HCT116 (cell line): ENCODE measurements around the gene SHROOM1. TPM values are rescaled to one million over a fixed set of nuclear protein-coding genes. Genes with fewer than 3 reads are reported as not detected.

Experiments
- ATAC-seq: fragments of 200-7000 bp; cut with Tn5 transposase; 2 replicates; pipeline ENCODE4 v1.9.1; 2020; ENCODE audit warnings: mild to moderate bottlenecking, moderate library complexity
- BruUV-seq: library from RNA; stranded (reverse); fragments of 400-500 nt; replicated peaks from 2 replicates; lab custom pipeline; 2021; lab: Mats Ljungman, UMichigan
- CTCF ChIA-PET: fragments of 300-600 bp; sonication (Branson Sonifier 250); formaldehyde crosslinking; loops from one replicate; lab custom pipeline; 2021; ENCODE audit warnings: antibody characterized with exemption; lab: Charles Lee
- POLR2A ChIA-PET: fragments of 300-600, 350-600 bp; sonication (Branson Sonifier 250); formaldehyde crosslinking; loops from one replicate; lab custom pipeline; 2021; ENCODE audit warnings: antibody characterized with exemption; lab: Charles Lee
- RAD21 ChIA-PET, 2 experiments: fragments of 300-600 bp; sonication (Branson Sonifier 250); formaldehyde crosslinking; loops; one replicate each; lab custom pipeline; 2023; ENCODE audit warnings: low total read pairs in 2 of 2; ENCODE audit not compliant: uncharacterized antibody in 2 of 2, unreplicated experiment in 2 of 2, low non-redundant PET in 1 of 2; lab: Charles Lee
- DNase-seq: peaks from one replicate; pipeline ENCODE4 v3.0.0-alpha.2; 2010; ENCODE audit warnings: low read depth, low spot score
- H2AFZ ChIP-seq: fragments of 200-600 bp; shearing (Covaris generic), sonication (generic); 2 replicates; pipeline ENCODE4 v1.6.1; 2017; ENCODE audit warnings: low read depth, mixed run types, mixed read lengths, antibody characterized with exemption, low read length; ENCODE audit not compliant: poor library complexity, severe bottlenecking
- H3K27ac ChIP-seq: 2 replicates; pipeline ENCODE4 v1.5.1; 2012; ENCODE audit warnings: low read depth, low read length
- H3K27me3 ChIP-seq: fragments of 200-600 bp; sonication (generic); 2 replicates; pipeline ENCODE4 v1.6.1; 2016; ENCODE audit warnings: mixed run types, low read length, mixed read lengths; ENCODE audit not compliant: insufficient read depth
- H3K36me3 ChIP-seq, 2 experiments: fragments of 200-500 bp in 1 of 2; fragments of 200-600 bp in 1 of 2; sonication (Bioruptor generic) in 1 of 2; sonication (generic) in 1 of 2; 2 replicates each; pipeline versions ENCODE4 v1.5.1 to v1.6.1; 2014 to 2016; ENCODE audit warnings: low read length in 2 of 2, inconsistent platforms in 1 of 2, mixed read lengths in 1 of 2, mixed run types in 1 of 2; ENCODE audit not compliant: insufficient read depth in 2 of 2, control insufficient read depth in 1 of 2
- H3K4me1 ChIP-seq, 2 experiments: fragments of 200-600 bp in 1 of 2; sonication (generic) in 1 of 2; 2 replicates each; pipeline versions ENCODE4 v1.5.1 to v1.6.1; 2012 to 2017; ENCODE audit warnings: low read length in 2 of 2, inconsistent platforms in 1 of 2, mild to moderate bottlenecking in 1 of 2, mixed read lengths in 1 of 2, mixed run types in 1 of 2, moderate library complexity in 1 of 2; ENCODE audit not compliant: insufficient read depth in 2 of 2, control insufficient read depth in 1 of 2
- H3K4me2 ChIP-seq: fragments of 200-600 bp; sonication (generic); 2 replicates; pipeline ENCODE4 v1.6.1; 2017; ENCODE audit warnings: mixed run types, low read length, mixed read lengths
- H3K4me3 ChIP-seq, 2 experiments: fragments of 200-600 bp in 1 of 2; sonication (generic) in 1 of 2; replicated peaks in 1 of 2; 2 replicates each; pipeline ENCODE4 v1.5.1; 2011 to 2016; ENCODE audit warnings: low read length in 2 of 2, control low read depth in 1 of 2, low read depth in 1 of 2, mild to moderate bottlenecking in 1 of 2, mixed read lengths in 1 of 2, mixed run types in 1 of 2
- H3K79me2 ChIP-seq: fragments of 200-600 bp; sonication (generic); 2 replicates; pipeline ENCODE4 v1.6.1; 2017; ENCODE audit warnings: mild to moderate bottlenecking, mixed run types, low read length, moderate library complexity, mixed read lengths; ENCODE audit not compliant: insufficient read depth
- H3K9ac ChIP-seq: fragments of 200-600 bp; sonication (generic); 2 replicates; pipeline ENCODE4 v1.6.1; 2016; ENCODE audit warnings: low read length, mixed read lengths
- H3K9me2 ChIP-seq: fragments of 200-600 bp; sonication (generic), shearing (Covaris generic); 2 replicates; pipeline ENCODE4 v1.6.1; 2017; ENCODE audit warnings: mixed run types, mild to moderate bottlenecking, moderate library complexity; ENCODE audit not compliant: insufficient read depth
- H3K9me3 ChIP-seq, 2 experiments: fragments of 200-500 bp in 1 of 2; fragments of 200-600 bp in 1 of 2; sonication (Bioruptor generic) in 1 of 2; sonication (generic) in 1 of 2; 2 replicates each; pipeline ENCODE4 v1.6.1; 2014 to 2017; ENCODE audit warnings: low read length in 2 of 2, mixed read lengths in 2 of 2, inconsistent platforms in 1 of 2, low read depth in 1 of 2, mild to moderate bottlenecking in 1 of 2, mixed run types in 1 of 2, moderate library complexity in 1 of 2; ENCODE audit not compliant: control insufficient read depth in 1 of 2, insufficient read depth in 1 of 2
- H4K20me1 ChIP-seq: fragments of 200-600 bp; sonication (generic), shearing (Covaris generic); 2 replicates; pipeline ENCODE4 v1.6.1; 2017; ENCODE audit warnings: mixed run types, mild to moderate bottlenecking, moderate library complexity; ENCODE audit not compliant: insufficient read depth
- ATF3 ChIP-seq: IDR thresholded peaks from 2 replicates; pipeline ENCODE4 v1.6.1; 2012
- CBX3 ChIP-seq: IDR thresholded peaks from 2 replicates; pipeline ENCODE4 v1.6.1; 2012; ENCODE audit warnings: low read depth
- EGR1 ChIP-seq: IDR thresholded peaks from 2 replicates; pipeline ENCODE4 v1.6.1; 2012; ENCODE audit warnings: low read depth
- ELF1 ChIP-seq: IDR thresholded peaks from 2 replicates; pipeline ENCODE4 v1.6.1; 2012; ENCODE audit warnings: low read depth, borderline replicate concordance
- EZH2phosphoT487 ChIP-seq: fragments of 200-600 bp; IDR thresholded peaks from 2 replicates; pipeline ENCODE4 v1.6.1; 2018; ENCODE audit warnings: antibody characterized with exemption, borderline replicate concordance
- FOSL1 ChIP-seq: IDR thresholded peaks from 2 replicates; pipeline ENCODE4 v1.6.1; 2012; ENCODE audit warnings: low read depth
- MAX ChIP-seq: IDR thresholded peaks from 2 replicates; pipeline ENCODE4 v1.6.1; 2012
- RAD21 ChIP-seq: IDR thresholded peaks from 2 replicates; pipeline ENCODE4 v1.6.1; 2012; ENCODE audit warnings: low read depth, mild to moderate bottlenecking
- REST ChIP-seq: IDR thresholded peaks from 2 replicates; pipeline ENCODE4 v1.6.1; 2012; ENCODE audit warnings: low read depth
- SRF ChIP-seq: IDR thresholded peaks from 2 replicates; pipeline ENCODE4 v1.6.1; 2012; ENCODE audit warnings: low read depth
- ZBTB33 ChIP-seq: IDR thresholded peaks from 2 replicates; pipeline ENCODE4 v1.6.1; 2011; ENCODE audit warnings: mild to moderate bottlenecking, low read length, moderate library complexity; ENCODE audit not compliant: insufficient replicate concordance; ENCODE audit errors: extremely low read depth
- intact Hi-C: fragments of 100-400 bp; cut with micrococcal nuclease; formaldehyde crosslinking; loops from 2 replicates; pipeline ENCODE4 v1.10.0; 2022
- total RNA-seq: library from RNA; stranded (reverse); gene quantifications from one replicate; pipeline ENCODE4 v1.2.1, GENCODE V29; 2021; ENCODE audit not compliant: unreplicated experiment

The SHROOM1 gene
- total RNA-seq, 1 experiment from 2014 or later, result 9.5 TPM

GRCh38 chr5:132839426-132840301 is 9.2 kb upstream of the SHROOM1 start:
- no TSS peak for BruUV-seq

More at GRCh38 chr5:132839426-132840301, 9.2 kb upstream of the SHROOM1 start:
- H3K36me3 ChIP-seq, result no peaks in the 10 kb centered on the region
- ChIA-PET RAD21 (no interaction called here), POLR2A (no interaction called here), CTCF (no interaction called here)
- H2AFZ ChIP-seq, result no peak overlapping the region
- H3K4me2 ChIP-seq, result no peak overlapping the region
- no peak overlapping the region for H3K27ac ChIP-seq
- H3K9ac ChIP-seq, result no peak overlapping the region
- H3K9me3 ChIP-seq, result no peaks in the 10 kb centered on the region
- no peaks in the 10 kb centered on the region for H3K9me2 ChIP-seq
- TF ChIP-seq FOSL1 (no peak), ATF3 (no peak), REST (no peak), ZBTB33 (no peak), RAD21 (no peak), EGR1 (no peak), CBX3 (no peak), MAX (no peak), EZH2phosphoT487 (no peak), SRF (no peak), ELF1 (no peak)
- TF ChIP-seq, all 23 proteins: peak for 0
- Histone ChIP-seq H3K27me3 (no peaks in the 10 kb centered on the region), H4K20me1 (no peaks in the 10 kb centered on the region), H3K4me3 (no peak overlapping the region), H3K4me1 (0 out of 4 replicates have a peak, but pooled peaks cover 0 to 4% of the 10 kb centered on the region in 2 experiments), H3K79me2 (no peaks in the 10 kb centered on the region)
- ATAC-seq (no peak), DNase-seq (no peak)
- intact Hi-C loops, result no loop called here
